K562 (cell line): ENCODE data around the gene SLC17A4.

Source experiments
- HDAC2 ChIP-seq: fragments of 450-650 bp; IDR thresholded peaks from 2 replicates; pipeline ENCODE4 v1.6.1; 2016; ENCODE audit warnings: mild to moderate bottlenecking
- HSF4 ChIP-seq: fragments of 250-450 bp; sonication (Bioruptor Pico); IDR thresholded peaks from 2 replicates; pipeline ENCODE4 v2.1.2; 2022; ENCODE audit warnings: mild to moderate bottlenecking, moderate library complexity, borderline replicate concordance
- RNF2 ChIP-seq: sonication (generic); IDR thresholded peaks from 2 replicates; pipeline ENCODE4 v1.6.1; 2016
- ZNF354B ChIP-seq: fragments of 250-450 bp; sonication (Bioruptor Pico); IDR thresholded peaks from 2 replicates; pipeline ENCODE4 v1.4.0; 2020

DNA sequence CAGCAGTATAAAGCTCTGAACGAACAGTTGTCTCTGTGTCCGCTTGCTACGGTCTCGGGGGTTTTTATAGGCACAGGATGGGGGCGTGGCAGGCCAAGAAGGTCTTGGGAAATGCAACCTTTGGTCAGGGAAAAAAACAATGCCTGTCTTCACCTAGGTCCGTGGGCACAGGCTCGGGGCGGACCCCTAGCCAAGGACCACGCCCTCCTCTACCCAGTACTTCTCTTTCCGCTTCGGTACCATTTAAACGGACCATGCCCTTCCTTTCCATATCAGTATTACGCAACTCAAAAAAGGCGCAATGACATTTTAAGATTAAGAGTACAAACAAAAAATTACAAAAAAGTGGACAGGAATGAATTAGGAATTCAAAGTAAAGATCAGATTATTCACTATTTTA lies 44.3 kb upstream of the SLC17A4 start:
- TF ChIP-seq HDAC2, result no peak
- no peak for TF ChIP-seq ZNF354B (CRISPR knock-in tag)
- no peak for TF ChIP-seq RNF2
- TF ChIP-seq HSF4 (CRISPR knock-in tag), result no peak
